ENCODE results near the gene JAKMIP2.
A peak's percentile ranks its signal among the peaks of the same experiment; 100 is the strongest.
"Not testable (repeated sequence)": the region's sequence is repeated elsewhere in the genome, so short reads cannot be mapped to it uniquely, and the experiment has no call there.

JAKMIP2 gene

GRCh38 chr5:147782110-147783028, at the start of gene JAKMIP2:
TSS of gene JAKMIP2 (minus strand) at chr5:147782728. CDS start at chr5:147671806, 110,922 bp downstream.
- DNase-seq (ENCODE audit: low spot score): peak; percentile 89

- DNase-seq (ENCODE audit: low spot score): no peak
These were observed 48.9 kb upstream of the JAKMIP2 start, which contains the start of gene SPINK1 for GRCh38 chr5:147831465-147831864. TSS of gene SPINK1 (minus strand) at chr5:147831671. CDS start at chr5:147831577, 94 bp downstream.

- no peak for DNase-seq (ENCODE audit: low spot score)
These were observed 47.5 kb upstream of the JAKMIP2 start for GRCh38 chr5:147830035-147830434.

GRCh38 chr5:147827017-147827416, 44.5 kb upstream of the JAKMIP2 start:
- not testable (repeated sequence) for DNase-seq (ENCODE audit: low spot score)

DNA sequence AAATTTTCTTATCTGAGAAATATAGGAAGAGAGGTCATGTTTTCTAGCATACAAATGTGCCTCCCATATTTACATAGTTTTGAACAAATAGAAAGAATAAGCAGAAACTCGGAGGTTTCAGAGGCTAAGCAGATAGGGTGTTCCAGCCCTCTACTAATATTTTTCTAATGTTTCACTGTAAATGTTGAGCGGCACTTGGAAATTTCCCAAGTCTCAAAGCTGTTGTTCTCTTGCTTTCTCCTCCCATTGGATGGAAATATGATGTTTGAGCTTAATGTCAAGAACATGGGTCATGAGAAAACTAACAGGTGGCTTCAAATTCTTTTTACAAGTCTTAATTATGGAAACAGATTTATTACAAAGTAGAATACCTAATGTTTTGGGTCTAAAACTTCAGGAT, 43.8 kb upstream of the JAKMIP2 start:
- DNase-seq (ENCODE audit: low spot score): no peak

DNA sequence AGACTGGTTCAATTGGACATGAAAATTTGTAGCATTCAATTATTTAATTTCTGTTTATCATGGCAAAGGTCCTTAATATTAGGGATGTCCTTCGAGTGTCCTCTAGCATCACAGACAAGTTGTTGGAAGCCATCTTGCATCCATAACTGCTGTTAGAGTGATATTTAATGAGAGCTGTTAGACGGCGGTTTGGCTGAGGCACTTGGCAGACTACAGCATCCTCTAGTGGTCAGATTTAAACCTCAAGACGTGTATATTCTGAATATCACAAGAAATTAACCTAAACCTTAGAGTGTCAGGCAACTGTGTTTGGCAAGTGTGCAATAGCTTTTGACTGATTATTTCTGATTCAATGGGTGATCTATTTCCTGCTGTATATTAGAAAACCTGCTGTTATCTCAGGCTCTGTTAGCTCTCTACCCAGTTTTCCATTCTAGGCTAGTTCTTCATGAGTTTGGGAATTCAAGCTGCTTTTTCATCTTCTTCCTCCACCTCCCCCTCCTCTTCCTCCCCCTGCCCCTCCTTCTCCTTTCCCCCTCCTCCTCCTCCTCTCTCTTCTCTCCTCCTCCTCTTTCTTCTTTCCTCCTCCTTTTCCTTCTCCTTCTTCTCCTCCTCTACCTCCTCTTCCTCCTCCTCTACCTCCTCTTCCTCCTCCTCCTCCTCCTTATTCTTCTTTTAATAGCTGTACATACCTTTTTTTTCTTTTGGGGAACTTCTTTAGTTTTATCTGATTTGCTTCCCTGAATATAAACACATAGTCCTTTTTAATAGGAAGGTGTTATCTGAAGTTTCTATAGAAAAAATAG, 40.4 kb upstream of the JAKMIP2 start:
- DNase-seq (ENCODE audit: low spot score): peak; percentile 59

GRCh38 chr5:147822222-147822621, 39.7 kb upstream of the JAKMIP2 start:
- DNase-seq (ENCODE audit: low spot score): not testable (repeated sequence)

DNA sequence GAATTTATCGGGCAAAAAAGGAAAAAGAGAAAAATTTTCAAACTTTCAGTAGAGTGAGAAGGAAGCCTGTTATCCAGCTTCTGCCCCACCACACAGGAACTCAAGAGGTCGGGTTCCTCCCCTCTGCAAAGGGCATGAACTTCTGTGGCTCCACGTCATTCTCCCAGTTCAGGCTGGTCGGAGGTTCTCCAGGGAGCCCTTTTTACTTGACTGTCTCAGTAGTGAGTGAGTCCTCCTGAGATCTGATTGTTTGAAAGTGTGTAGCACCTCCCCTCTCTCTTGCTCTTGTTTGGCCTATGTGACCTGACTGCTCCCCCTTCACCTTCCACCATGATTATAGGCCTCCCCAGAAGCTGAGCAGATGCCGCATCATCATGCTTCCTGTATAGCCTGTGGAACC, 39.2 kb upstream of the JAKMIP2 start:
- no peak for DNase-seq (ENCODE audit: low spot score)

DNA sequence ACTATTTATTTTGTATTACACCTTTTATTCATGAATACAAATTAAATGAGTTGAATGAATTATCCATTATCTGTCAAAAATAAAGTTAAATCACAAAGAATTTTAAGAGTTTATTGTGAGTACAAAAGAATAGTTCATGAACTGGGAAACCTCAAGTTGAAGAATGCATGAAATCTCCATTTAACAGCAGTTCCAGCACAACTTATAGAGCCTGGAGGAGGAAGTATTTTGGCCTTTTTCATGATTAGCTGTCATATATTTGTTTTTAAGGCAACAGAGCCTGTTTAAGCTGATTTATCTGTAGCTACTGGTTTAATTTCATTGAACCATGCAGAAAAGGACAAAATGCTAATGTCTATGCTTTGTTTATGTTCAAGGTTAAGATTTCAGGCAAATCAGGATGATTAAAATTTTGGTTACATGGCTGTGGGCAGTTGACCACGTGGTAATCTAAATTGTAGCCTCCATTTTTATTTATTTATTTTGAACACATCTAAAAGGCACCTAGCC, 36.8 kb upstream of the JAKMIP2 start:
- DNase-seq (ENCODE audit: low spot score): no peak

DNA sequence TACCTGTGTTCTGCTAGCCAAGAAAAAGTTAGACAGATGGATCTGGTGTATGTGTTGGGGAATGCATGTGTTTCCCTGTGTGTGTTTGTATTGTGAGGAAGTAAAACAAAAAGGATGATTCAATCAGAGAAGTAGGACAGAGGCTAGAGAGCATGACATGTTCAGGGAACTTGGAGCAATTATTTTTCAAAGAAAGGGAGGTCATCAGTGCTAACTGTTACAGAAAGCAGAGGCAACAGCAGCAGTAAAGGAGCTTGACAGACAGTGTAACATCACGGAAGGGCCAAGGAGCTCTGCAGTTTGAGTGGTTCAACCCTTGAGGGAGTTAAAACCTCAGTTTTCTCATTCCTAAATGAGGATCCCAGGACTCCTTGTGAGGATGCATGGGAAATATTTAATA, 35.8 kb upstream of the JAKMIP2 start:
- no peak for DNase-seq (ENCODE audit: low spot score)

DNA sequence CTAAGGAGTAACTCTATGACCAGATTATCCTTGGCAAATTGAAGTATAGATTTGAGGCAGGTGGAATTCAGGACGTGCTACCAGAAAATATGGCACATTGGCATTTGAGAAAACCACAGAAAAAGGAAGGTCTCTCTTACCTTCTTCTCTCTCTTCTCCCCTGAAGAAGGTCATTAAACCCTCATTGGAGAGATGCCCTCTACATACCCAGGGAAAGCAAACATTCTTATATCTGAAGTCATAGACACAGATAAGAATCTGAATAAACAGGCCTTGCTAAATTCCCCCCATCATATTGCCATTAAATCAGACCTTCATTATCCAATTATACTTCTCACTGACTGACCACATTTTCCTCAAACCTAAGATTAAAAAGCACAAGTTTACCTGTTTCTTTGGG, 31.2 kb upstream of the JAKMIP2 start:
- DNase-seq (ENCODE audit: low spot score): no peak

DNA sequence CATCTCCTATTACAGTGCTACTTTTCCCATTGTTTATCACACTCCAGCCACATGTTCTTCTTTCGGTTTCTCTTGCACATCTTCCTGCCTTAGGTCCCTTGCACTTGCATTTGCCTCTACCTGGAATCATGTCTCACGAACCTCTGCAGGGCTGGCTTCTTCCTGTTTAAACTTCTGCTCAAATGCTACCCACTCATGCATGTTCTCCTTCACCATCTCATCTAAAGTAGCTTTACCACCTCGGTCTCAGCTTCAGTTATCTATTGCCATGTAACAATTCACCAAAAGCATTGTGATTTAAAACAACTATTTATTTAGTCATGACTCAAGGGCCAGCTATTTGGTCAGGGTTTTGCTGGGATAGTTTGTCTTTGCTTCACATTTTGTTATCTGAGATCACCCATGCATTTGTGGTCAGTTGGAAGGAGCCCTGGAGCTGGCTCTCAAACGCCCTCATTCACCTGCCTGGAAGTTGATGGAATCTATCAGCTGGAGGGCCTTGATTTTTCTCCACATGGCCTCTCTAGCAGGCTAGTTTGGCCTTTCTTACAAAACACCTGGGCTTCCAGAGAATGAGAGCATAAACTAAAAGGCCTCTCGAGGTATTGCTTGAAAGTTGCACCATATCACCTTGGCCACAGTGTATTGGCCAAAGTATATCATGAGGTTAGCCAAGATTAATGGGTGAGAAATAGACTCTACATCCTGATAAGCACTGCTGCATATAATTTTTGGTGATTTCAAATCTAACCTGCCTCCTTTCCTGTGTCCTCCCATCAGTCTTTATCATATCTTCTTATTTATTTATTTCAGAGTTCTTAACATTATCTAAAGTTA, 27.5 kb upstream of the JAKMIP2 start:
- DNase-seq (ENCODE audit: low spot score): no peak

DNA sequence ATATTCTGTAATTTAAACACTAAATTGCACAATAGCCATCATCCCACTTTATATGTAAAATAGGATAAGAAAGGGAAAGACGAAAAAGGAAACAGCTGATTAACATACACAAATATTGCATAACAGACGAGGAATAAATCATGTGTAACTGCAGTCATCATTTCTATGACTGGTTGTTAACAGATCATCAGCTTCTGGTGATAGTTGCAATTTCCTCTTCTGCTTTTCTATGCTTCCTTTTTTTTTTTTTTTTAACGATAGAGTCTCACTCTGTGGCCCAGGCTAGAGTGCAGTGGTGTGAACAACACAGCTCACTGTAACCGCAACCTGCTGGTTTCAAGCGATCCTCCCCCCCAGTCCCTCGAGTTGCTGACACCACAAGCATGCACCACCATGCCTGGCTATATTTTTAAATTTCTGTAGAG, 22.5 kb upstream of the JAKMIP2 start:
- peak; percentile 67 for DNase-seq (ENCODE audit: low spot score)

GRCh38 chr5:147804334-147804733, 21.8 kb upstream of the JAKMIP2 start:
- no peak for DNase-seq (ENCODE audit: low spot score)

DNA sequence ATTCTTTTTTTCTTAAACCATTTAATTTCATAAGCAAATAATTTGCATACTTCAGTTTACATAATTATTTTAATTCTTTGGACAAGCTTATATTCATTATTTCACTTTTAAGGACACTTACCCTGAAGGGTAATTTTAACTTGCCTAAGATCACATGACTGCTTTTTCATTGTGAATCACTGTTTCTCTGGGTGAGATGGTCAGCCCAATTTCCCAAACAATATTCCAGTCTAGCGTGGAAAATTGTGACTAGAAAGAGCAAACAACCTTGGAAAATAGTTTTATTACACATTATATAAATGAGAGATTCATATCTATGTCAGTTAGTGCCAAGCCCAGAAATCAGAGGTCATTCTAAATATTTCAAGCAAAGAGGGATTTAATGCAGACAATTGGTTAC, 21.4 kb upstream of the JAKMIP2 start:
- DNase-seq (ENCODE audit: low spot score): no peak

DNA sequence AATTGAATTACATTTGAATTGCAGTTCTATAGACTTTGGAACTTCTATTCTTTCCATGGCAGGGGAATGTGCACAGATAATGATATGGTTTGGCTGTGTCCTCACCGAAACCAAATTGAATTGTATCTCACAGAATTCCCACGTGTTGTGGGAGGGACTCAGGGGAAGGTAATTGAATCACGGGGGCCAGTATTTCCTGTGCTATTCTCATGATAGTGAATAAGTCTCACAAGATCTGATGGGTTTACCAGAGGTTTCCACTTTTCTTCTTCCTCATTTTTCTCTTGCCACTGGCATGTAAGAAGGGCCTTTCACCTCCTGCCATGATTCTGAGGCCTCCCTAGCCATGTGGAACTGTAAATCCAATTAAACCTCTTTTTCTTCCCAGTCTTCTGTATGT, 20.6 kb upstream of the JAKMIP2 start:
- not testable (repeated sequence) for DNase-seq (ENCODE audit: low spot score)

DNA sequence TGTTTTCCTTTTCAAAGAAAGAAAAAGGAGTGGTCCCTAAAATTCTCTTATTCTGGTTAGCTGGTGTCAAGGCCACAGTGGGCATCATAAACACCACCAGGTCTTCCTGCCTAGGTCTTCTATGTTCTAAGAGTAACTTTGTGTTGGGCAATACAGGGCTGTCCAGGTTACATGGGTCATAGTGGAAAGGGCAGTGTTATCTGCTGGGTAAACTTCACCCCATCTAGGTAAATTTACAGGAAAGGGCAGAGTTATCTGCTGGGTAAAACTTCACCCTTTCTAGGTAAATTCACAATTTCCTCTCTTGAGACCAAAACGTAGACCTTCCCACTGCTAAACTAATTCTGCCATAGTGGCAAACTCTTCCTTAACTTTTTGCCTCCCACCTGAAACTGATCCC, 18.9 kb upstream of the JAKMIP2 start:
- DNase-seq (ENCODE audit: low spot score): no peak

DNA sequence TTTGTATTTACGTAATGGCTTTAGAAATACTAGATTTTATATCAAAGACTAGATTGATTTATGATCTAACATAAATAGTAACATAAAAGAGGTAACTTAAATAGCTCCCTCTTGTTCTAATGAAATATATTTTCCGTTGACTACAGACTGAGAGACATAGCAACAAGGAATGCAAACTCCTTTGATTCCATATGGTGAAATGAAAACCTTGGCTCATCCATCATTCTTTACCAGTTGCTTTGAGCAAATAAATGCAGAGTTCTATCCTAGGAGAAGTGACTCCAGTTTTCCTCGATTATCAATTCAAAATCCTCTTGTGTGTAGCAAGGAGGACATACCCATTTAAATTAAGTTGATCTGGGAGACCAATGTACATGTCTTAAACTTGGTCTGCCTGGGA, 18.0 kb upstream of the JAKMIP2 start:
- no peak for DNase-seq (ENCODE audit: low spot score)

DNA sequence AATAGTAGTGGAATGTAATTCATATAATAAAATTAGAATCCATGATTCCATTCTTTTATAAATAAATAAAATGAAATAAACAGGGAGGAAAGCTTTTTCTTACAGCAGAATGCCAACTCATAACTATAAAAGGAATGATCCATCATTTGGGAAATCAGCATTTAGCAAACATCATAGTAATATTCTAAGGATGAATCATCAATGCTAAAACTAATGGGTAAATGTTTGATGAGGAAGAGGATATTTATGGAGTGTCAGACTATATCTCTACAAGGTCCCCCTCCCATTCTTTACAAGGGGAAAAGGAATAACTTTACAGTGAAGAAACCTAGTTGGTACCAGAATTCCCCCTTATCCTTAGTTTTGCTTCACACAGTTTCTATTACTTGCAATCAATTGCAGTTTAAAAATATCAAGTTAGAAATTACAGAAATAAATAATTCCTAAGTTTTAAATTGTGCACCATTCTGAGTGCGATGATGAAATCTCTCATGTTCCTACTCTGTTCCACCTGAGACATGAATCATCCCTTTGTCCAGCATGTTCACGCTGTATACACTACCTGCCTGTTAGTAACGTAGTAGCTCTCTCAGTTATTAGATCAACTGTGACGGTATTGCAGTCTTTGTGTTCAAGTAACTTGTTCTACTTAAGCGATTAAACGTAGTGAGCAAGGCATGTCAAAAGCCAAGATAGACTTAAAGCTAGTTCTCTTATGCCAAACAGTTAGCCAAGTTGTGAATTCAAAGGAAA, 14.2 kb upstream of the JAKMIP2 start:
- DNase-seq (ENCODE audit: low spot score): no peak

GRCh38 chr5:147791181-147791580, 8.7 kb upstream of the JAKMIP2 start:
- no peak for DNase-seq (ENCODE audit: low spot score)

DNA sequence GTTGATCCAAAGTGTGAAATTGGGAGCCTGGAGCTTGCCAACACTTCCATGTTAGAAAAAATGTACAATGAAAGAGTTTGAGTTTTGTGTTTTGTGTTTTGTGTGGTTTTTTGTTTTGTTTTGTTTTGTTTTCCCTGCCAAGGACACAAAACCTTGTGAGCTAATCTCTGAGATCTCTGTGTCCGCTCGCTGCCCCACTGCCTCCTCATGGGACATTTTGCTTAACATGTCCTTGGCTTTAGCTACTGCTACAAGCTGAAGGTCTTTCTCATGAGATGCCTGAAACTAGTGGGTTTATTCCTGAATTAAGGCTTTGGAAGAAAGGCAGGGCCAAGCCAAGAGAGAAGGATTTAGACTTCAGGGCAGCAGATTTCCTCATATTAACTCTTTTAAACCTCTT, 7.3 kb upstream of the JAKMIP2 start:
- no peak for DNase-seq (ENCODE audit: low spot score)

Data from germinal center (tissue), 1 donor.